Retinal pigment epithelial cell (primary cell): ENCODE results near the gene CTTN.

Experiments
- DNase-seq: peaks from one replicate; pipeline ENCODE4 v3.0.0-alpha.2; 2010; ENCODE audit warnings: low read depth
- H3K4me3 ChIP-seq: 2 replicates; pipeline ENCODE4 v1.5.1; 2011; ENCODE audit warnings: mild to moderate bottlenecking, low read length, control low read depth, moderate library complexity
- TF ChIP-seq, protein P1 (sequence below): conservative IDR thresholded peaks from 2 replicates; pipeline ENCODE4 v1.5.1; 2011; ENCODE audit warnings: low read depth, low read length, control low read depth, inconsistent platforms

CTTN gene

DNA sequence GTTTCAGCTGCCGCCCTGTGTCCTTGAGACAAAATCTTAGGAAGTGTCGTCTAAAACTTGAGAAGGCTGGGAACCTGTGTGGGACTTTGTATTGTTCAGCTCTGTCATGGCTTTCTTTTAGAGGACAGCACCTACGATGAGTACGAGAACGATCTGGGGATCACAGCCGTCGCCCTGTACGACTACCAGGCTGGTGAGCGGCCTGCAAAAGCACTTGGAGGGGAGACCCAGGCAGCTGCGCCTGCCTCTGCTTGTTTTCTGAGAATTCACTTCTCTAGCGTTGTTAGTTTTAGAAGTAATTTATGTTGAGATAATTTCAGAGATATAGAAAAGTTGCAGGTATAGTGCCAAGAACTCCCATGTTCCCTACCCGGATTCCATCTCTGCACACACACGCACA lies 35.2 kb downstream of the CTTN start:
- H3K4me3 ChIP-seq = no peak overlapping the region
- DNase-seq = no peak
- TF ChIP-seq, protein P1, sequence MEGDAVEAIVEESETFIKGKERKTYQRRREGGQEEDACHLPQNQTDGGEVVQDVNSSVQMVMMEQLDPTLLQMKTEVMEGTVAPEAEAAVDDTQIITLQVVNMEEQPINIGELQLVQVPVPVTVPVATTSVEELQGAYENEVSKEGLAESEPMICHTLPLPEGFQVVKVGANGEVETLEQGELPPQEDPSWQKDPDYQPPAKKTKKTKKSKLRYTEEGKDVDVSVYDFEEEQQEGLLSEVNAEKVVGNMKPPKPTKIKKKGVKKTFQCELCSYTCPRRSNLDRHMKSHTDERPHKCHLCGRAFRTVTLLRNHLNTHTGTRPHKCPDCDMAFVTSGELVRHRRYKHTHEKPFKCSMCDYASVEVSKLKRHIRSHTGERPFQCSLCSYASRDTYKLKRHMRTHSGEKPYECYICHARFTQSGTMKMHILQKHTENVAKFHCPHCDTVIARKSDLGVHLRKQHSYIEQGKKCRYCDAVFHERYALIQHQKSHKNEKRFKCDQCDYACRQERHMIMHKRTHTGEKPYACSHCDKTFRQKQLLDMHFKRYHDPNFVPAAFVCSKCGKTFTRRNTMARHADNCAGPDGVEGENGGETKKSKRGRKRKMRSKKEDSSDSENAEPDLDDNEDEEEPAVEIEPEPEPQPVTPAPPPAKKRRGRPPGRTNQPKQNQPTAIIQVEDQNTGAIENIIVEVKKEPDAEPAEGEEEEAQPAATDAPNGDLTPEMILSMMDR = no peak

DNA sequence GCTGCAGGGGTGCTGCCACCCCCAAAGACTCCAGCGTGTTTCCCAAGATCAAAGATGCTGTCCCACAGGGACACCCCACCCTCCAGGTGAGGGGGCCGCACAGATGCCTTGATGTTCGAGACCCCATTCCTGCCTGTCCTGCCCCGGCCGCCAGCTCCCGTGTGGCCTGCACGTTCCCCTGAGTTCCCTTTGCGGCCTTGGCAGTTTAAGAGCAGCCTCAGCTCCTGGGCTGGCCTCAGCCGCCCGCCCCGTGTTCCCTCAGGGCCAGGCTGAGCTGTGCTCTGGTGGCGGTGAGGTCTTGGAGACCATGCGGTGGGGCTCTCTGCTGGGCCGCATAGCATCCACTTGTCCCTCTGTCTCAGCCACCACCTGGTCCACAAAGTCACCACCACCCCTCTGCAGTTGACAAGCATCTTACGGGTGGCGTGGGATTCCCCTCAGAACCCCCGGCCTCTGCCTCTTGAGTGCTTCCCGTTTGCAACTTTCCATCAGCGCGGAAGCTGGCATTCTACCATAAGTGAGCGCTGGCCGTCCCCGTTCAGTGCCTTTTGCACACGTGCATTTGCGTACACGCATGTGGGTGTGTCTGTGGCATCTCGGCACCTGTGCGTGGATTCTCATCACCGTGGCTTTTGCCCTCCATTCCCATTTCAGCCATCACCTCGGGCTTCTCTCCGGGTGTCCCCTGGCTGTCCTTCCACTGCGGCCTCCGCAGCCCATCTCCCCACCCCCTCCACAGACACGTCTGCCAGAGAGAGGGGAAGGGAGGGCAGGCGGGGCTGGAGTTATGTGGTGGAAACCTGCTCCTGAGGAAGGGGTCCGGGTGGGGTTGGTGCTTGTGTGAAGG lies 35.9 kb downstream of the CTTN start:
- H3K4me3 ChIP-seq = no peak overlapping the region
- DNase-seq = no peak
- TF ChIP-seq, protein P1 = no peak

DNA sequence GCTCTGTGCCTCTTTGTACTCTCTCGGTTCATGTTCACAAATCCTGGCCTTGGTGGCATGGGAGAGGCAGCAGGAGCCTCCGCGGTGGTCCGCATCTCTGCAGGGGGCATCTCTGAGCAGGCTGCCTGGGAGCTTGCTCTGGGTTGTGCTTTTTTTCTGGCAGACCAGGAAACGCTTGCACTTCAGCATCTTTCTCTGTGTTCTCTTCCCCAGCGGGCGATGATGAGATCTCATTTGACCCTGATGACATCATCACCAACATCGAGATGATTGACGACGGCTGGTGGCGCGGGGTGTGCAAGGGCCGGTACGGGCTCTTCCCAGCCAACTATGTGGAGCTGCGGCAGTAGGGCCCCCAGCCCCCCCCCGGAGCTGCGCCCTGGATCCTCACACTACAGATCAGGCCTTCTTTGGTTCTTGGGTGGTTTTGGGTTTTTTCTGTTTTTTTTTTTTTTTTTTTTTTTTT lies 36.5 kb downstream of the CTTN start:
- TF ChIP-seq, protein P1 = no peak
- no peak overlapping the region for H3K4me3 ChIP-seq
- no peak for DNase-seq

DNA sequence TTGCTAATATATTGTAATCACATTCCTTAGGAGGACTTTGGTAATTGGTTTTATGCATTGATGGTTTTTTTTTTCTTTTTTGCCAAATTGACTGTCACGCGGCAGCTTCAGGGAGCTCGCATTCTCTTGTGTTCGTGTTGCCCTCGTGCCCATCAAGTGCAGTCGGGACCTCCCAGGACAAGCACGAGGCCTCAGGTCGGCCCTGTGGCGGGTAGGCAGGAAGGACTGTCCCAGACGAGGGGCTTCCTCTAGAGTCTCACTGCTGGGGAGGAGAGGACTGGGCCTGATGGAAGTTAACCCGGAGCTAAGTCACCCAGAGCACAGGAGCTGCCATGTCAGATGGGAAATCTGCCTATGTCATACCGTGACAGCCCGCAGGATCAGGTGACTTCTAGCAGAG lies 37.0 kb downstream of the CTTN start:
- no peak for DNase-seq
- TF ChIP-seq, protein P1 = no peak
- H3K4me3 ChIP-seq = no peak overlapping the region

DNA sequence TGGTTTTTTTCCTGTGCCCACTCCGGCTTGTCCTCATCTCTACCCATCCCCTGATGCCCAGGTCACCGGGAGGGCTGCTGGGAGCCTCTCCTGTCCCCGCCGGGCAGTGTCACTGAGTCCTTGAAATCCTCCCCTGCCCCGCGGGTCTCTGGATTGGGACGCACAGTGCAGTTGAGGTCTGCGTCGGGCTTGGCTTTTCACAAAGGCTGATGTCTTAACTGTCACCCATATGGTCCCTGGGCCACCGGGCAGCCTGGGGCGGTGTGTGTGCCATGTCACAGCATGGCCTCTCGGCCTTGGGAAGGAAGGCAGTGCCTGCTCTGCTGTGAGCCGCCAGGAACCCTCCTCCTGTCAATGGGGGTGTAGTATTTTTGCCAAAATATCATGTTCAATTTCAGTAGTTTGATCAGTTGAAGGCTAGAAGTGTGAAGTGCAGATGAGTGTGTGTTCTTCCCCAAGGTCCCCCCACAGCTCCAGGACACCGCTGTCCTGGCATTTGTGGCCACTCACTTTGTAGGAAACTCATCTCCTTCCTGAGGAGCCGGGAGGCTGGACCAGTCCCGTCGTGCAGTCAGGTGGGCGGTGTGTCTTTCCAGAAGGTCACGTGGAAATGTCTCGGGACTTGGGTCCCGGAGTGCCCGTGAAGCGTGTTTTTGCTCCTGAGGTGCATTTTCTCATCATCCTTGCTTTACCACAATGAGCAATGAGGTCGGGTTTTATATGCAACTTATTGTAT lies 37.6 kb downstream of the CTTN start:
- no peak for DNase-seq
- H3K4me3 ChIP-seq = no peak overlapping the region
- TF ChIP-seq, protein P1 = no peak

DNA sequence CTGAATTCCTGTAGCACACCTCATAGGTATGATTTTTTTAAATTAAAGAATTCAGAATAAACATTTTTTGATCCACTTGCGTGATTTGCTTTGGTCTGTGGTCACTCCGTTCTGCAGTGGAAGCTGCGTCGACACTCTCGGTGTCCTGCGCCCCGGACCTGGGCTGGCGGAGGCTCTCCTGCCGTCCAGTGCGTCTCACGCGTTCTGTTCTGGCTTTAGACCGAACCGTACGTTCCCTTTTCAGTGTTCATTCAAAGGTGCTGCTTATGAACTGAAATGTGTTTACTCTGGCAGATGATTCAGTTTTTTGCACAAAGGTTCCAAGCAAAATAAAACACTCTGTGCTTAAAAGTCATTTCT lies 38.2 kb downstream of the CTTN start:
- no peak overlapping the region for H3K4me3 ChIP-seq
- no peak for DNase-seq
- TF ChIP-seq, protein P1 = no peak
